ENCODE results near the gene ERCC1.

ERCC1 gene

GRCh38 chr19:45448887-45449299 lies 25.2 kb upstream of the ERCC1 start:
- DNase-seq = no peak
- ChIA-PET POLR2A (interaction anchor here (1.3 to 2.6 kb wide), 3 partner anchors 19 to 26 kb away, joined by 4 to 13 read pairs (median 7); partner anchors contain the start of gene FOSB), CTCF (interaction anchor here (1.8 to 6.3 kb wide), 3 partner anchors 17 to 30 kb away, joined by 7 to 75 read pairs (median 27); partner anchors contain the start of gene FOSB)
- no peaks in the 10 kb centered on the region for H3K9me3 ChIP-seq (ENCODE audit: control extremely low read depth in 1 of 5, control insufficient read depth in 4 of 5, insufficient read depth in 2 of 5, low read depth in 1 of 5, low read length in 4 of 5)
- WGBS (ENCODE audit: insufficient coverage) = 82% methylated on average over 7 of the region's 7 CpGs
- H3K4me3 ChIP-seq (ENCODE audit: control insufficient read depth in 1 of 7, extremely low read depth in 1 of 7, insufficient read depth in 4 of 7, low read depth in 2 of 7, low read length in 6 of 7) = peak overlapping the region in 1 of 7 experiments; percentile 3
- H3K27ac ChIP-seq (ENCODE audit: insufficient read depth in 1 of 2, low read depth in 1 of 2, low read length in 2 of 2, poor library complexity in 1 of 2, severe bottlenecking in 2 of 2) = no peak overlapping the region
- H3K27me3 ChIP-seq (replicated peaks in 2 of 5; ENCODE audit: control insufficient read depth in 4 of 5, insufficient read depth in 5 of 5, low read length in 4 of 5) = peaks cover 0 to 2% (median 0%) of the 10 kb centered on the region in 5 experiments
- H3K4me1 ChIP-seq (ENCODE audit: control extremely low read depth in 1 of 4, control insufficient read depth in 4 of 4, insufficient read depth in 4 of 4, low read length in 3 of 4) = peaks cover 4 to 41% (median 33%) of the 10 kb centered on the region in 4 experiments
- H3K36me3 ChIP-seq (ENCODE audit: control insufficient read depth in 4 of 4, insufficient read depth in 4 of 4, low read length in 3 of 4) = no peaks in the 10 kb centered on the region

DNA sequence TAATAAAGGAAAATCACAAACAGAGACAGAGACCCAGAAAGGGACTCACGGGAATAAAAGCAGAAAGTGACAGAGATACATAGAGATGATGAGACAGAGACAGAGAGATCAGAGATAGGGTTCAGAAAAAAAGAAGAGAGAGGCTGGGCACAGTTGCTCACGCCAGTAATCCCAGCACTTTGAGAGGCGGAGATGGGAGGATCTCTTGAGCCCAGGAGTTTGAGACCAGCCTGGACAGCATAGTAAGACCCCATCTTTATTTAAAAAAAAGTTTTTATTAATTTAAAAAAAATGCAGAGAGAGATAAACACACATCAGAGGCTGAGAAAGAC lies 24.7 kb upstream of the ERCC1 start:
- ChIA-PET POLR2A (interaction anchor here (2.3 to 2.6 kb wide), 2 partner anchors 19 to 26 kb away, joined by 7 to 13 read pairs; partner anchors contain the start of gene FOSB), CTCF (interaction anchor here (1.8 to 6.3 kb wide), 3 partner anchors 17 to 31 kb away, joined by 7 to 75 read pairs (median 27); partner anchors contain the start of gene FOSB)
- Histone ChIP-seq H3K4me3 (ENCODE audit: control insufficient read depth in 1 of 7, extremely low read depth in 1 of 7, insufficient read depth in 4 of 7, low read depth in 2 of 7, low read length in 6 of 7) (no peak overlapping the region), H3K27me3 (replicated peaks in 2 of 5; ENCODE audit: control insufficient read depth in 4 of 5, insufficient read depth in 5 of 5, low read length in 4 of 5) (peaks cover 0 to 2% (median 1%) of the 10 kb centered on the region in 5 experiments), H3K9me3 (ENCODE audit: control extremely low read depth in 1 of 5, control insufficient read depth in 4 of 5, insufficient read depth in 2 of 5, low read depth in 1 of 5, low read length in 4 of 5) (no peaks in the 10 kb centered on the region), H3K4me1 (ENCODE audit: control extremely low read depth in 1 of 4, control insufficient read depth in 4 of 4, insufficient read depth in 4 of 4, low read length in 3 of 4) (peaks cover 4 to 46% (median 38%) of the 10 kb centered on the region in 4 experiments), H3K27ac (ENCODE audit: insufficient read depth in 1 of 2, low read depth in 1 of 2, low read length in 2 of 2, poor library complexity in 1 of 2, severe bottlenecking in 2 of 2) (no peak overlapping the region), H3K36me3 (ENCODE audit: control insufficient read depth in 4 of 4, insufficient read depth in 4 of 4, low read length in 3 of 4) (no peaks in the 10 kb centered on the region)
- no peak for DNase-seq
- WGBS (ENCODE audit: insufficient coverage) = 94% methylated on average over 2 of the region's 3 CpGs

- DNase-seq = no peak
- peaks cover 4 to 55% (median 49%) of the 10 kb centered on the region in 4 experiments for H3K4me1 ChIP-seq (ENCODE audit: control extremely low read depth in 1 of 4, control insufficient read depth in 4 of 4, insufficient read depth in 4 of 4, low read length in 3 of 4)
- H3K27ac ChIP-seq (ENCODE audit: insufficient read depth in 1 of 2, low read depth in 1 of 2, low read length in 2 of 2, poor library complexity in 1 of 2, severe bottlenecking in 2 of 2) = no peak overlapping the region
- POLR2A ChIA-PET = interaction anchor here (0.6 to 2.6 kb wide), 3 partner anchors 9 to 28 kb away, joined by 3 to 7 read pairs (median 4); no protein-coding TSS in a partner anchor
- no peak overlapping the region for H3K4me3 ChIP-seq (ENCODE audit: control insufficient read depth in 1 of 7, extremely low read depth in 1 of 7, insufficient read depth in 4 of 7, low read depth in 2 of 7, low read length in 6 of 7)
- no peaks in the 10 kb centered on the region for H3K36me3 ChIP-seq (ENCODE audit: control insufficient read depth in 4 of 4, insufficient read depth in 4 of 4, low read length in 3 of 4)
- peaks cover 0 to 12% (median 2%) of the 10 kb centered on the region in 5 experiments for H3K27me3 ChIP-seq (replicated peaks in 2 of 5; ENCODE audit: control insufficient read depth in 4 of 5, insufficient read depth in 5 of 5, low read length in 4 of 5)
- 92% methylated on average over 7 of the region's 7 CpGs for WGBS (ENCODE audit: insufficient coverage)
- CTCF ChIA-PET = interaction anchor here (3.3 to 6.3 kb wide), 3 partner anchors 19 to 32 kb away, joined by 20 to 75 read pairs (median 27); partner anchors contain the start of gene FOSB
- H3K9me3 ChIP-seq (ENCODE audit: control extremely low read depth in 1 of 5, control insufficient read depth in 4 of 5, insufficient read depth in 2 of 5, low read depth in 1 of 5, low read length in 4 of 5) = no peaks in the 10 kb centered on the region
These were observed 23.2 kb upstream of the ERCC1 start for GRCh38 chr19:45446944-45447343.

DNA sequence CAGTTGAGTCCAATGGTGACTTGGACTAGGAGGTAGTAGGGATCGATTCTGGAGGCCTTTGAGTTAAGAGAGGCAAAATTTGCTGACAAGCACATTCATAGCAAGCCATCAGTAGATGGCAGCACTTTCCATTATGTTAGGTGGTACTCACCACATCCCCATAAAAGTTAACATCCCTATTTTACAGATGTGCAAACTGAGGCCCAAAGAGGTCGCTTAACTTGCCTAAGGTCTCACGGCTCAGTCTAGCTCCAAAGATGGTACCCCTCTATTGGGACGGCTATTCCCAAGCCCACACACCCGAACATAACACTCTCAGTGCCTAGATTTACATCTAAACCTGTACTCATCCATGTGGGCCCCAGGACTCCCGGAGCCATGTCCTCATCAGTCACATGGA lies 22.6 kb upstream of the ERCC1 start:
- WGBS (ENCODE audit: insufficient coverage) = 100% methylated on average over 4 of the region's 6 CpGs
- DNase-seq = peak; percentile 74 to 81 (median 79)
- Histone ChIP-seq H3K27ac (ENCODE audit: insufficient read depth in 1 of 2, low read depth in 1 of 2, low read length in 2 of 2, poor library complexity in 1 of 2, severe bottlenecking in 2 of 2) (no peak overlapping the region), H3K4me1 (ENCODE audit: control extremely low read depth in 1 of 4, control insufficient read depth in 4 of 4, insufficient read depth in 4 of 4, low read length in 3 of 4) (peaks cover 4 to 48% (median 43%) of the 10 kb centered on the region in 4 experiments), H3K27me3 (replicated peaks in 2 of 5; ENCODE audit: control insufficient read depth in 4 of 5, insufficient read depth in 5 of 5, low read length in 4 of 5) (peaks cover 0 to 12% (median 2%) of the 10 kb centered on the region in 5 experiments), H3K9me3 (ENCODE audit: control extremely low read depth in 1 of 5, control insufficient read depth in 4 of 5, insufficient read depth in 2 of 5, low read depth in 1 of 5, low read length in 4 of 5) (no peaks in the 10 kb centered on the region), H3K4me3 (ENCODE audit: control insufficient read depth in 1 of 7, extremely low read depth in 1 of 7, insufficient read depth in 4 of 7, low read depth in 2 of 7, low read length in 6 of 7) (no peak overlapping the region), H3K36me3 (ENCODE audit: control insufficient read depth in 4 of 4, insufficient read depth in 4 of 4, low read length in 3 of 4) (no peaks in the 10 kb centered on the region)
- CTCF ChIA-PET = interaction anchor here (0.6 to 6.3 kb wide), 5 partner anchors 10 to 32 kb away, joined by 3 to 75 read pairs (median 20); partner anchors contain the start of gene FOSB
- POLR2A ChIA-PET = interaction anchor here (0.6 to 2.6 kb wide), 3 partner anchors 10 to 32 kb away, joined by 3 to 7 read pairs (median 4); no protein-coding TSS in a partner anchor

GRCh38 chr19:45445139-45445538 lies 21.4 kb upstream of the ERCC1 start:
- CTCF ChIA-PET = interaction anchor here (1.0 to 6.3 kb wide), 10 partner anchors 9 to 41 kb away, joined by 3 to 75 read pairs (median 5); partner anchors contain the start of gene FOSB
- Histone ChIP-seq H3K27ac (ENCODE audit: insufficient read depth in 1 of 2, low read depth in 1 of 2, low read length in 2 of 2, poor library complexity in 1 of 2, severe bottlenecking in 2 of 2) (no peak overlapping the region), H3K4me1 (ENCODE audit: control extremely low read depth in 1 of 4, control insufficient read depth in 4 of 4, insufficient read depth in 4 of 4, low read length in 3 of 4) (peaks cover 4 to 45% (median 38%) of the 10 kb centered on the region in 4 experiments), H3K36me3 (ENCODE audit: control insufficient read depth in 4 of 4, insufficient read depth in 4 of 4, low read length in 3 of 4) (no peaks in the 10 kb centered on the region), H3K27me3 (replicated peaks in 2 of 5; ENCODE audit: control insufficient read depth in 4 of 5, insufficient read depth in 5 of 5, low read length in 4 of 5) (peaks cover 0 to 12% (median 2%) of the 10 kb centered on the region in 5 experiments), H3K9me3 (ENCODE audit: control extremely low read depth in 1 of 5, control insufficient read depth in 4 of 5, insufficient read depth in 2 of 5, low read depth in 1 of 5, low read length in 4 of 5) (no peaks in the 10 kb centered on the region), H3K4me3 (ENCODE audit: control insufficient read depth in 1 of 7, extremely low read depth in 1 of 7, insufficient read depth in 4 of 7, low read depth in 2 of 7, low read length in 6 of 7) (no peak overlapping the region)
- POLR2A ChIA-PET = interaction anchor here (0.6 to 1.8 kb wide), 4 partner anchors 11 to 29 kb away, joined by 3 to 6 read pairs (median 4); partner anchors contain the start of gene FOSB
- DNase-seq = no peak
- WGBS (ENCODE audit: insufficient coverage) = 97% methylated on average over 4 of the region's 4 CpGs

DNA sequence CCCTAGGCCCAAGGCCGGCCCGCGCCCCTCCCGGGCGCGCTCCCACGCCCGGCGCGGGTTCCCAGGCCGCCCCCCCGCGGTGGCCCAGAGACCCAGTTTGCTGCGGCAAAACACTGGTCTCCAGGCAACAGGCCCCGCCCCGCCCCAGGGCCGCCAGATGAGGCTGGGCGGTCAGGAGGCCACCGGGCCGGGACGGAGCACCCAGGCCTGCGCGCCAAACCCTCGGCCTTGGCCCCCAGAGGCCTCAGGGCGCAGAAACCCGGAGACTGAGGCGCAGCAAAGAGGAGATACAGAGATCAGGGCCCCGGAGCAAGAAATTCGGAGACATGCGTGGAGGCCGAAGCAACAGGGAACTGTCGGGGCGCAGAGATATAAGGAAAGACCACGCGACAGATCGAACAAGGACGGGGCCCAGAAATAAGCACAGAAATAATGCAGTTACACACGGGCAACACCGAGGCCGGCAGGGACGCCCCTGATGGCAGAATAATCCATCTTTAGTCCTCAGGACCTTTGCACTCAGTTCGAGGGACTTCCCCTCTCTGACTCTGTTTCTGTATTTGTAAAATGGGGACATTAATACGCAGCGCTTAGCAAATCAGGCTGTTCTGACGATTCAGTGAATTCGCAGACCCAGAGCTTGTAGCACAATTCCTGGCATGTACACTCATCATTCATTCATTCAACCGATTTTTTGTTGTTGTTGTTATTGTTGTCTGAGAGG lies 20.8 kb upstream of the ERCC1 start:
- Histone ChIP-seq H3K4me3 (ENCODE audit: control insufficient read depth in 1 of 7, extremely low read depth in 1 of 7, insufficient read depth in 4 of 7, low read depth in 2 of 7, low read length in 6 of 7) (peak overlapping the region in 5 of 7 experiments; percentile 3 to 60 (median 51)), H3K27ac (ENCODE audit: insufficient read depth in 1 of 2, low read depth in 1 of 2, low read length in 2 of 2, poor library complexity in 1 of 2, severe bottlenecking in 2 of 2) (peak overlapping the region in 1 of 2 experiments; percentile 86), H3K27me3 (replicated peaks in 2 of 5; ENCODE audit: control insufficient read depth in 4 of 5, insufficient read depth in 5 of 5, low read length in 4 of 5) (peaks cover 0 to 12% (median 2%) of the 10 kb centered on the region in 5 experiments), H3K36me3 (ENCODE audit: control insufficient read depth in 4 of 4, insufficient read depth in 4 of 4, low read length in 3 of 4) (no peaks in the 10 kb centered on the region), H3K4me1 (ENCODE audit: control extremely low read depth in 1 of 4, control insufficient read depth in 4 of 4, insufficient read depth in 4 of 4, low read length in 3 of 4) (peaks cover 0 to 39% (median 34%) of the 10 kb centered on the region in 4 experiments), H3K9me3 (ENCODE audit: control extremely low read depth in 1 of 5, control insufficient read depth in 4 of 5, insufficient read depth in 2 of 5, low read depth in 1 of 5, low read length in 4 of 5) (no peaks in the 10 kb centered on the region)
- ChIA-PET CTCF (interaction anchor here (1.0 to 6.3 kb wide), 9 partner anchors 9 to 41 kb away, joined by 3 to 75 read pairs (median 4); partner anchors contain the start of gene FOSB), POLR2A (interaction anchor here (0.7 to 1.8 kb wide), 3 partner anchors 23 to 30 kb away, joined by 3 to 6 read pairs (median 4); partner anchors contain the start of gene FOSB)
- peak; percentile 84 to 87 (median 85) for DNase-seq
- 5% methylated on average over 25 of the region's 47 CpGs for WGBS (ENCODE audit: insufficient coverage)

Measured in common myeloid progenitor, CD34-positive (primary cell).